Mesodermal cell (in vitro differentiated cells): ENCODE results near the gene SPTBN4.

ENCODE experiments used
- H3K27ac ChIP-seq: 2 replicates; pipeline ENCODE4 v1.7.0; 2013; ENCODE audit warnings: mild to moderate bottlenecking, low read depth, low read length, moderate library complexity; ENCODE audit not compliant: severe bottlenecking
- H3K36me3 ChIP-seq: 2 replicates; pipeline ENCODE4 v1.7.1; 2013; ENCODE audit warnings: mild to moderate bottlenecking, low read length, moderate library complexity; ENCODE audit not compliant: control insufficient read depth, insufficient read depth
- H3K4me1 ChIP-seq: one replicate; pipeline ENCODE4 v1.7.1; 2013; ENCODE audit warnings: mild to moderate bottlenecking, low read length; ENCODE audit not compliant: insufficient read depth, control insufficient read depth, poor library complexity, severe bottlenecking
- H3K4me3 ChIP-seq: 2 replicates; pipeline ENCODE4 v1.7.0; 2013; ENCODE audit warnings: low read length, control low read depth, mild to moderate bottlenecking; ENCODE audit not compliant: insufficient read depth, poor library complexity, severe bottlenecking; ENCODE audit errors: extremely low read depth
- H3K9me3 ChIP-seq: 2 replicates; pipeline ENCODE4 v1.7.1; 2013; ENCODE audit warnings: mild to moderate bottlenecking, low read length, moderate library complexity; ENCODE audit not compliant: control insufficient read depth
- WGBS, 2 experiments: methylation state at CpG; one replicate each; pipeline ENCODE4 v1.1.5; 2013; ENCODE audit warnings: missing lambda C conversion rate in 2 of 2; ENCODE audit not compliant: insufficient coverage in 2 of 2; 5-methylcytosine and 5-hydroxymethylcytosine counted together

SPTBN4 gene

GRCh38 chr19:40604647-40605215 is 137.9 kb downstream of the SPTBN4 start:
- H3K4me3 ChIP-seq = peak overlapping the region; percentile 36
- no peak overlapping the region for H3K27ac ChIP-seq
- WGBS, 2 experiments = 39 to 40% methylated on average over 27 to 29 of the region's 29 CpGs
- H3K4me1 ChIP-seq = peaks cover 25% of the 10 kb centered on the region
- no peaks in the 10 kb centered on the region for H3K36me3 ChIP-seq
- H3K9me3 ChIP-seq = no peaks in the 10 kb centered on the region

- Histone ChIP-seq H3K9me3 (no peaks in the 10 kb centered on the region), H3K27ac (peak overlapping the region; percentile 10), H3K4me1 (peaks cover 22% of the 10 kb centered on the region), H3K36me3 (no peaks in the 10 kb centered on the region), H3K4me3 (peak overlapping the region; percentile 36)
- WGBS, 2 experiments = 1 to 2% methylated on average over 39 to 62 of the region's 71 CpGs
These were observed 138.6 kb downstream of the SPTBN4 start for GRCh38 chr19:40605216-40605971.

- H3K27ac ChIP-seq = no peak overlapping the region
- H3K4me3 ChIP-seq = no peak overlapping the region
- no peaks in the 10 kb centered on the region for H3K9me3 ChIP-seq
- 82 to 84% methylated on average over 26 to 31 of the region's 31 CpGs for WGBS, 2 experiments
- peaks cover 17% of the 10 kb centered on the region for H3K4me1 ChIP-seq
- H3K36me3 ChIP-seq = no peaks in the 10 kb centered on the region
These were observed 140.8 kb downstream of the SPTBN4 start for GRCh38 chr19:40607311-40608239.

GRCh38 chr19:40608240-40608621 is 141.4 kb downstream of the SPTBN4 start:
- Histone ChIP-seq H3K4me1 (peaks cover 11% of the 10 kb centered on the region), H3K4me3 (no peak overlapping the region), H3K27ac (no peak overlapping the region), H3K9me3 (no peaks in the 10 kb centered on the region), H3K36me3 (no peaks in the 10 kb centered on the region)
- WGBS, 2 experiments = 93 to 97% methylated on average over 13 to 14 of the region's 14 CpGs

GRCh38 chr19:40608957-40609356 is 142.2 kb downstream of the SPTBN4 start:
- Histone ChIP-seq H3K4me1 (peaks cover 9% of the 10 kb centered on the region), H3K9me3 (no peaks in the 10 kb centered on the region), H3K4me3 (peak overlapping the region; percentile 34), H3K36me3 (no peaks in the 10 kb centered on the region), H3K27ac (no peak overlapping the region)
- 71 to 81% methylated on average over 3 of the region's 4 CpGs for WGBS, 2 experiments

- H3K4me3 ChIP-seq = peak overlapping the region; percentile 34
- H3K4me1 ChIP-seq = peaks cover 9% of the 10 kb centered on the region
- no peaks in the 10 kb centered on the region for H3K36me3 ChIP-seq
- peak overlapping the region; percentile 23 for H3K27ac ChIP-seq
- WGBS, 2 experiments = 3 to 4% methylated on average over 35 to 39 of the region's 50 CpGs
- H3K9me3 ChIP-seq = no peaks in the 10 kb centered on the region
These were observed 143.0 kb downstream of the SPTBN4 start for GRCh38 chr19:40609561-40610395.

GRCh38 chr19:40610396-40611064 is 143.7 kb downstream of the SPTBN4 start:
- H3K36me3 ChIP-seq = peaks cover 1% of the 10 kb centered on the region
- peak overlapping the region; percentile 23 for H3K27ac ChIP-seq
- peak overlapping the region; percentile 34 for H3K4me3 ChIP-seq
- H3K9me3 ChIP-seq = no peaks in the 10 kb centered on the region
- peaks cover 4% of the 10 kb centered on the region for H3K4me1 ChIP-seq
- WGBS, 2 experiments = 75 to 76% methylated on average over 29 of the region's 29 CpGs

- Histone ChIP-seq H3K4me3 (no peak overlapping the region), H3K4me1 (peaks cover 4% of the 10 kb centered on the region), H3K36me3 (peaks cover 7% of the 10 kb centered on the region), H3K9me3 (no peaks in the 10 kb centered on the region), H3K27ac (no peak overlapping the region)
- WGBS, 2 experiments = 89 to 96% methylated on average over 8 to 13 of the region's 15 CpGs
These were observed 144.3 kb downstream of the SPTBN4 start for GRCh38 chr19:40611096-40611495.

- H3K36me3 ChIP-seq = peaks cover 17% of the 10 kb centered on the region
- no peak overlapping the region for H3K27ac ChIP-seq
- H3K4me3 ChIP-seq = no peak overlapping the region
- WGBS, 2 experiments = 93 to 98% methylated on average over 7 to 8 of the region's 10 CpGs
- peaks cover 4% of the 10 kb centered on the region for H3K4me1 ChIP-seq
- H3K9me3 ChIP-seq = no peaks in the 10 kb centered on the region
These were observed 145.3 kb downstream of the SPTBN4 start for GRCh38 chr19:40611900-40612698.
